ENCODE data around the gene CHST9. TPM values are rescaled to one million over a fixed set of nuclear protein-coding genes. Genes with fewer than 3 reads are reported as not detected.

CHST9 gene
- total and polyA plus RNA-seq, 10 of the 15 experiments (the other 5 are each of a cell fraction or from before 2014, with no cell fraction given), result 0.34 TPM; not detected in 9

- TF ChIP-seq CEBPB (IDR thresholded peaks at IDR 0.05; ENCODE audit: borderline replicate concordance in 1 of 2, low read depth in 2 of 2, low read length in 2 of 2), result no peak
- TF ChIP-seq MTA2 (IDR thresholded peaks at IDR 0.05; ENCODE audit: low read depth), result no peak
- peak; percentile 52 for TF ChIP-seq SUZ12 (IDR thresholded peaks at IDR 0.05; ENCODE audit: unreplicated experiment)
- Histone ChIP-seq H3K9ac (ENCODE audit: control insufficient read depth, insufficient read depth, low read length) (no peak overlapping the region), H3K27ac (ENCODE audit: control insufficient read depth, insufficient read depth) (no peak overlapping the region), H3K27me3 (replicated peaks in 1 of 2; ENCODE audit: control insufficient read depth in 2 of 2, insufficient read depth in 2 of 2, low read length in 1 of 2) (peaks cover 0 to 3% of the 10 kb centered on the region in 2 experiments; a peak in 3 of 4 replicates), H3K79me2 (ENCODE audit: control insufficient read depth, insufficient read depth, low read length) (no peaks in the 10 kb centered on the region), H3K4me3 (no peak overlapping the region), H3K36me3 (ENCODE audit: control insufficient read depth in 2 of 2, insufficient read depth in 2 of 2, low read length in 1 of 2) (no peaks in the 10 kb centered on the region), H2AFZ (ENCODE audit: control insufficient read depth, low read depth, low read length) (no peak overlapping the region), H3K9me3 (replicated peaks; ENCODE audit: control insufficient read depth, insufficient read depth, low read length) (no peaks in the 10 kb centered on the region), H3K4me1 (ENCODE audit: control insufficient read depth, insufficient read depth, low read length) (no peaks in the 10 kb centered on the region), H4K20me1 (ENCODE audit: control insufficient read depth, insufficient read depth) (no peaks in the 10 kb centered on the region), H3K4me2 (ENCODE audit: control insufficient read depth, insufficient read depth) (no peak overlapping the region)
- DNase-seq (ENCODE audit: low read depth, low spot score) (no peak), FAIRE-seq (no peak), ATAC-seq (no peak)
- ChIA-PET POLR2A (no interaction called here), SMC1A (ENCODE audit: uncharacterized antibody, unreplicated experiment) (no interaction called here), CTCF (no interaction called here), RAD21 (ENCODE audit: unreplicated experiment) (no interaction called here)
- 10% methylated on average over 25 of the region's 33 CpGs for WGBS (ENCODE audit: insufficient coverage, insufficient replicate concordance, low lambda C conversion rate, missing lambda C conversion rate)
- no TSS peak for BruUV-seq (replicated peaks)
- intact Hi-C loops (cut with micrococcal nuclease; ENCODE audit: unreplicated experiment), result no loop called here
- in situ Hi-C loops (cut with MboI), result no loop called here
Observed at GRCh38 chr18:27184115-27185024, 738 bp downstream of the CHST9 start.

GRCh38 chr18:27181726-27182125, 3.4 kb downstream of the CHST9 start:
- DNase-seq (ENCODE audit: low read depth, low spot score), result no peak
- ChIA-PET POLR2A (no interaction called here), CTCF (no interaction called here), RAD21 (ENCODE audit: unreplicated experiment) (no interaction called here), SMC1A (ENCODE audit: uncharacterized antibody, unreplicated experiment) (no interaction called here)
- Histone ChIP-seq H3K36me3 (ENCODE audit: control insufficient read depth in 2 of 2, insufficient read depth in 2 of 2, low read length in 1 of 2) (no peaks in the 10 kb centered on the region), H4K20me1 (ENCODE audit: control insufficient read depth, insufficient read depth) (no peaks in the 10 kb centered on the region), H3K4me1 (ENCODE audit: control insufficient read depth, insufficient read depth, low read length) (no peaks in the 10 kb centered on the region), H3K9me3 (replicated peaks; ENCODE audit: control insufficient read depth, insufficient read depth, low read length) (no peaks in the 10 kb centered on the region), H3K4me3 (no peak overlapping the region), H3K9ac (ENCODE audit: control insufficient read depth, insufficient read depth, low read length) (no peak overlapping the region), H3K79me2 (ENCODE audit: control insufficient read depth, insufficient read depth, low read length) (no peaks in the 10 kb centered on the region), H2AFZ (ENCODE audit: control insufficient read depth, low read depth, low read length) (no peak overlapping the region), H3K27me3 (replicated peaks in 1 of 2; ENCODE audit: control insufficient read depth in 2 of 2, insufficient read depth in 2 of 2, low read length in 1 of 2) (peaks cover 0 to 3% of the 10 kb centered on the region in 2 experiments; a peak in 3 of 4 replicates), H3K27ac (ENCODE audit: control insufficient read depth, insufficient read depth) (no peak overlapping the region), H3K4me2 (ENCODE audit: control insufficient read depth, insufficient read depth) (no peak overlapping the region)
- in situ Hi-C loops (cut with MboI), result no loop called here
- no peak for FAIRE-seq
- no peak for TF ChIP-seq EP300 (IDR thresholded peaks at IDR 0.05; ENCODE audit: borderline replicate concordance in 1 of 2, control insufficient read depth in 1 of 2, low read depth in 2 of 2, low read length in 2 of 2)
- TF ChIP-seq E2F8 (IDR thresholded peaks at IDR 0.05; ENCODE audit: low read depth, partially characterized antibody), result no peak
- no peak for TF ChIP-seq NFYB (IDR thresholded peaks at IDR 0.05; ENCODE audit: insufficient read depth, low read depth, low read length)
- ATAC-seq, result no peak
- 0% methylated on average over 1 of the region's 1 CpG for WGBS (ENCODE audit: insufficient coverage, insufficient replicate concordance, low lambda C conversion rate, missing lambda C conversion rate)
- no TSS peak for BruUV-seq (replicated peaks)
- intact Hi-C loops (cut with micrococcal nuclease; ENCODE audit: unreplicated experiment), result no loop called here

Measured in GM12878 (cell line).